ENCODE results near the gene GRB7. TPM values are rescaled to one million over a fixed set of nuclear protein-coding genes. Genes with fewer than 3 reads are reported as not detected.
"Not testable (repeated sequence)": the region's sequence is repeated elsewhere in the genome, so short reads cannot be mapped to it uniquely, and the experiment has no call there.

The GRB7 gene
- total RNA-seq, 1 donor from 2014 or later, result 25.7 TPM

DNA sequence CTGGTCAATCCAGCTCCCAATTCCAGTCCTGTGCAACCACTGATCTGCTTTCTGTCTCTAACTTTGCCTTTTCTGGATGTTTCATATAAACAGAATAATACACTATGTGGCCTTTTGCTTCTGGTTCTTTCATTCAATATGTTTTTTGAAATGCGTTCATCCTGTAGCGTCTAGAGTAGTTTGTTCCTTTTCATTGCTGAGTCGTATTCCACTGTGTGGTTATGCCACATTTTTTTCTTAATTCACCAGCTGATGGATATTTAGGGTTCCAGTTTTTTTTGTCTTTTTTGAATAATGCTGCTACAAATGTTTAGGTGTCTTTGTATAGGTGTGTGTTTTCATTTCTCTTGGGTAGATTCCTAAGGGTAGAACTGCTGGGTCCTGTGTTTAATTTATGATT is 5.2 kb upstream of the GRB7 start:
- DNase-seq (ENCODE audit: low read depth), result no peak

DNA sequence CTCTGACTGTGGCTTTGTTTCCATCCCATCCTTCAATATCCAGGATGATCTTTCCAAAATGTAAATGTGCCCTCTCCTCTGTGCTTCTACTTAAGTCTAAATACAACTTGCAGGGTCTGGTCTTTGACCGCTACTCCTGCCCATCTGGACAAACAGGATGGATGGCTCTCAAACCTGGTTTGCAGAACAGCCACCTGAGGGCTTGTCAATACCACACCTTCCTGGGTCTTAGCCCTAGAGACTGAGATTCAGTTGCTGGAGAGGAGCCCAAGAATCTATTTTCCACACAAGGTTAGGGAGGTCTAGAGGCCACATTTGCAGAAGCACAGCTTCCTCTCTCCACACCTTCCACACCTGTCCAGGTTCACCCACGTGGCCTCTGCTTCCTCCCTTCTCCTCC is 1.9 kb upstream of the GRB7 start:
- no peak for DNase-seq (ENCODE audit: low read depth)

DNA sequence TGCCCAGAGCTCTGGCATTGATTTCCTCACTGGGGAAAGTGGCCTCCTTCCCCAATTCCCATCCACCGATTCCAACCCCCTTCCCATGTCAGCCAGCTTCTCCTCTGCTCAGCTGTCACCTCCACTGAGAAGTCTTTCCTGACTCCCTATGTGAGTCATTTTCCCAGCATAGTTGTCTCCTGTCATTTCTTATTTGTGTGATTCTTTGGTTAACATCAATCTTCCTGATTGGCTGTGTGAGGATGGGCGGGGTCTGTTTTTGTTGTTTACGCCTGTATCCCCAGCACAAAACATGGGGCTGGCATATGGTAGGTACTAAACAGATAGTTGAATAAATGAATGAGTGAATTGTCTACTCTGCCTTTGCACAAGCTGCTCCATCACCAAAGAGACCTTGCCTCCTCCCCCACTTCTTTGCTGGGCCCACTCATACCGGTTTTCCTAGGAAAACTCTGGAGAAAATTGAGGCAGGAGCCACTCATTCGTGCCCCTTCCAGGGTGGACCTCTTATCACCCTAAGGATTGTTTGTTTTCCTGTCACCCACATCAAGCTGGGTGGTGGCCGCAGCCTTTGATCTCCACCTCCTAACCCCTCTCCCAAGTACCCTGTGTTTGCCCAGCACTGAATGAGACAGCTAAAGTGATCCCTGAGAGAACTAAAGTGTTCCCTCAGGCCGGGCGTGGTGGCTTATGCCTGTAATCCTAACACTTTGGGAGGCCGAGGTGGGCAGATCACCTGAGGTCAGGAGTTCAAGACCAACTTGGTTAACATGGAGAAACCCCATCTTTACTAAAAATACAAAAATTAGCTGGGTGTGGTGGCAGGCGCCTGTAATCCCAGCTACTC is 1.2 kb upstream of the GRB7 start:
- no peak for DNase-seq (ENCODE audit: low read depth)

DNA sequence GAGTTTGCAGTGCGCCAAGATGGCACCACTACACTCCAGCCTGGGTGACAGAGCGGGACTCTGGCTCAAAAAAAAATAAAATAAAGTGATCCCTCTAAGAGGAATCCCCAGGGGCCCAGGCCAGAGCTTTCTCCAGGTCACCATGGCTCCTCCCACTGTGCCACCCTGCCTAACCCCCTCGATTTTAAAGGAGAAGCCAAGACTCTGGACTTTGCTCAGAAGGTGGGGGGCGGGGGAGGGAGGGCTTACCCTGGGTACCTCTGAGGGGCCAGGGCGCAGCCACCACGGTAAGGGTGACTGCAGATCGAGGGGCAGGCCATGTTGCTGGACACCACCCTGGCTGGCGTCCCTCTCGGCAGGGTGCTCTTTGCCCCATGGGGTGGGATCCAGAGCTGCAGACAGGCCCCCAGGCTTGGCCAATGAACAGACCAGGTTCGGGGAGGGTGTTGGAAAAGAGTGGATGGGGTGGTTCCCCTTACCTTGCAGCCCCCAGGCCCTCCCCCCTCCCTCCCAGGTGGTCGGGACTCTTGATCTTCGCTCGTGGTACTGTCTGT is 455 bp upstream of the GRB7 start:
- no peak for DNase-seq (ENCODE audit: low read depth)

DNA sequence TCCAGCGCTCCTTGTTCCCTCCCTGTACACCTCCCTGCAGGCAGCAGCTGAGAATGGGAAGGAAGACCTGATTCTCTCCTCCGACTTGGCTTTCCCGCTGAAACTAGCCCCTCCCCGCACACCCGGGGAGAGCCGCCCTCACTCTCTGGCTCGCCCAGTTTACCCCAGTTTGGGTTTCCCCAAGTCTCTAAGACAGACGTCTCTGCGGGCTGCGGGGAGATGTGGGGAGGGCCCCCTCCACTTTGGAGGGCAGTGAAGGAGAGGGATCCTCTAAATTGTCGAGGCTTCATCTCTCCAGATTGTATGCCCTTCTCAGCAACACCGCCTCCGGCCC is 797 bp downstream of the GRB7 start:
- peak; percentile 46 for DNase-seq (ENCODE audit: low read depth)

DNA sequence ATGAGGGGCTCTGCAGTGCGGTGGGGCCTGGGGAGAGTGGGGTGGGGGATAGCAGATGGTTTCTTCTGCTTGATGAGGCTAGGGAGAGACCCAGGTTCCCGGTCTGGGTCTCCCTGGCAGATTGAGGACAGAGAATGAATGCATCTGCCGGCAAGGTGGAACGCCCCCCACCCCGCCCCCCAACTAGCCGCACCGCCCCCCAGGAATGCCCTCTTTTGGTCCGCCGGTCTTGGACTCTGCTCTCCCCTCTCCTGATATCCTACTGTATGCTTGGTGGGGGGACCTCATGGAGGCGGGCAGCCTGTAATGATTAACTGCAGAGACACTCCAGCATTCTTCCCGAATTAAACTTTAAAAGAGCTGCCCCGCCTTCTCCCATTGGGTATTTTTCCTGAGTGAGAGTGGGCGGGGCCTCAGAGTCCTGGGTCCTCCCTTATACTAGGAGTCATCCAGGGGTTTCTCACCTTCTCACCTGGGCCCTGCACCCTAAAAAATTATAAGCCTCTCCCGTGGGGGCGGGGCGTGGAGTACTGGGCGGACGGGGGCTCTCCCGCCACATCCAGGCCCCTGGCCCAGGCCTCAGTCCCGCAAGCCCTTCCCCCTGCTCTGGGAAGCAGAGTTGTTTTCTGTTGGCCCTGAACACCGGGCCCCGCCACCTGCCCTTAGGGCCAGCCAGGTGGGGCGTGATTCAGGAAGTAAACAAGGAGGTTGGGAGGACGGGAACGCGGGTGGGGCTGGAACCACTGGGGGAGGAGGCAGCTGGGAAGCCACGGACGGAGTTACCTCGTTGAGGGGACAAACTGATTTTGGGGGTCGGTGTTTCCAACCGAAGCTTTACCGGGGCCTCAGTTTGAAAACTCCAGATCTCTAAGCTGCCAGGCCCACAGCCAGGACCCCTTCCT is 1.5 kb downstream of the GRB7 start:
- peak; percentile 88 for DNase-seq (ENCODE audit: low read depth)

DNA sequence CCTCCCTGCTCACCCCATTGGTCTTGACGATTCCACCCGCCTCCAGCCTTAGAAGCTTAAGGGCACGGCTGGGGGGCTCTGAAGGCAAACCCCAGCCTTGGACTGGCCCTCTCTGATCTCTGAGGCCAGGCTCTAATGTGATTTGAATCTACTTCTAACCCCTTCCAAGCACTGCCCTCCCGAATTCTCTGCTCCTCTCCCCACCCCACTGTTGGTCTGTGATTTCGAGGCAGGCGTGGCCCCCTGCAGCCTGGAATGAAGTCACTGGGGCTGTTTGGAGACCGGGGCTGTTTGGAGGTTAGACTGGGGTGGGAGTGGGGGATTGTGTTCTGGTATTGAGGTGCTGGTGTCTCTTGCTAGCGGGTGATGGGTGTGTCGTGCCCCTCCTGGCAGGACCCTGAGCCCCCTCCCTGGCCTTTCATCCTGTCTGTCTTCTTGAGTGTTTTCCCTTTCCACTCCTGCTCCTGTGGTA is 2.2 kb downstream of the GRB7 start:
- peak; percentile 47 for DNase-seq (ENCODE audit: low read depth)

DNA sequence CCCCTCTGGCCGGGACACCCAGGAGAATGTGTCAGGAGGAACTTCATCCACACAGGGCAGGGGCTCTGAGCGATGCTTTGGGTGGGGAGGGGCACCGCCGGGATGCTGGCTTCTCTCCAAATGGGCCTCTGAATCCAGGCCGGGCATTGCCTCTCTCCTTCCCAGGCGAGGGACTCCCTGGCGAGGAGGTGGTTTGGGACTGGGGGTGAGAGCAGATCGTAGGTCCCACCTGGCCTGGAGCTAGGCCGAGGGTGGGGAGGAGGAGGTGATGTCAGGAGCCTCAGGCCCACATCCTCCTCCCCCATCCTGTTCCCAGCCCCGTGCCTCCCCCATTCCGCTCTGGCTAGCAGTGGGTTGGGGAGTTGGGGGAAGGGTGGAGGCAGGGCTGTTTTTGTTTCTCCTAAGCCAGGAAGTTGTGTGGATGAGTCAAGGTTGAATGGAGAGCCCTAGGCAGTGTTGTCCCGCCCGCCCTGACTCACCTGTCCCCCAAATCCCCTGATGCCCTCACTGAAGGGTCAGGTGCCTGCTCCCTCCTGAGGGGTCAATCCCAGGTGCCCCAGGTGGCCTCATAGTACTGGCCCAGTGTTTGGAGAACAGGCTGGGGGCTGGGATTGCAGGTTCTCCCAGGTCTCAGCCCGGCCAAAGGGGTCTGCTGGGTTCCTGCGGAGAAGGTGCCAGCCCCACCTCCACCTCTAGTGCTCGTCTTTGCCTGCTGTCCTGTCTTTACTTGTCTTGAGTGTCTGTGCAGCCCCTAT is 2.8 kb downstream of the GRB7 start:
- DNase-seq (ENCODE audit: low read depth), result peak; percentile 91

DNA sequence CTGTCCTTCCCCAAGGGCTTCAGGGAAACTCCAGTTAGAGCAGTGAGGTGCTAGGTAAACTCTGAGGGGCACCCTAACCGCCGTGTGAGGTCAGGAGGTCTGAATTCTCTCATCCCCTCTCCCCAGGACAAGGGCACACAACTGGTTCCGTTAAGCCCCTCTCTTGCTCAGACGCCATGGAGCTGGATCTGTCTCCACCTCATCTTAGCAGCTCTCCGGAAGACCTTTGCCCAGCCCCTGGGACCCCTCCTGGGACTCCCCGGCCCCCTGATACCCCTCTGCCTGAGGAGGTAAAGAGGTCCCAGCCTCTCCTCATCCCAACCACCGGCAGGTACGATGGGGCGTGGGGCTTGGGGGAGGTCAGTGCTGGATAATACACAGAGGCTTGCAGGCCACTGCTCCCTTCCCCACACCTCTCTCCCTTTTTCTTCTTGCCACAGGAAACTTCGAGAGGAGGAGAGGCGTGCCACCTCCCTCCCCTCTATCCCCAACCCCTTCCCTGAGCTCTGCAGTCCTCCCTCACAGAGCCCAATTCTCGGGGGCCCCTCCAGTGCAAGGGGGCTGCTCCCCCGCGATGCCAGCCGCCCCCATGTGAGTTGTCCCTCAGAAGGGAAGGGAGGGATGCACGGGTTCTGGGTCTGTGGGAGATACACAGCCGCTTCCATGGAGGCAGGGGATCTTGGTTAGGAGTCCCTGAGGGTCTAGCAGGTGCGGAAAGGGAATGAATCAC is 4.6 kb downstream of the GRB7 start:
- DNase-seq (ENCODE audit: low read depth), result no peak

DNA sequence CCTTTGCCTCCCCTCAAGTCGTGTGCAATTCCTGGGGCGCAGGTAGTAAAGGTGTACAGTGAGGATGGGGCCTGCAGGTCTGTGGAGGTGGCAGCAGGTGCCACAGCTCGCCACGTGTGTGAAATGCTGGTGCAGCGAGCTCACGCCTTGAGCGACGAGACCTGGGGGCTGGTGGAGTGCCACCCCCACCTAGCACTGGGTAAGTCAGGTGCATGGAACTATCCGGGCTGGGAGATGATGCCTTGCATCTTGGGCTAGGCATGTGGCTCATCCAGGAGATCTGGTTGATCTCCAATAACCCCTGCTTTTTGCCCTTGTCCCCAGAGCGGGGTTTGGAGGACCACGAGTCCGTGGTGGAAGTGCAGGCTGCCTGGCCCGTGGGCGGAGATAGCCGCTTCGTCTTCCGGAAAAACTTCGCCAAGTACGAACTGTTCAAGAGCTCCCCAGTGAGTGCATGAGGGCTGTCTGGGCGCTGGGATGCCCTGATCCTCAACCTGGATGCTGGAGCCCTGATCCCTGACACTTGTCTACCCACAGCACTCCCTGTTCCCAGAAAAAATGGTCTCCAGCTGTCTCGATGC is 5.2 kb downstream of the GRB7 start:
- no peak for DNase-seq (ENCODE audit: low read depth)

DNA sequence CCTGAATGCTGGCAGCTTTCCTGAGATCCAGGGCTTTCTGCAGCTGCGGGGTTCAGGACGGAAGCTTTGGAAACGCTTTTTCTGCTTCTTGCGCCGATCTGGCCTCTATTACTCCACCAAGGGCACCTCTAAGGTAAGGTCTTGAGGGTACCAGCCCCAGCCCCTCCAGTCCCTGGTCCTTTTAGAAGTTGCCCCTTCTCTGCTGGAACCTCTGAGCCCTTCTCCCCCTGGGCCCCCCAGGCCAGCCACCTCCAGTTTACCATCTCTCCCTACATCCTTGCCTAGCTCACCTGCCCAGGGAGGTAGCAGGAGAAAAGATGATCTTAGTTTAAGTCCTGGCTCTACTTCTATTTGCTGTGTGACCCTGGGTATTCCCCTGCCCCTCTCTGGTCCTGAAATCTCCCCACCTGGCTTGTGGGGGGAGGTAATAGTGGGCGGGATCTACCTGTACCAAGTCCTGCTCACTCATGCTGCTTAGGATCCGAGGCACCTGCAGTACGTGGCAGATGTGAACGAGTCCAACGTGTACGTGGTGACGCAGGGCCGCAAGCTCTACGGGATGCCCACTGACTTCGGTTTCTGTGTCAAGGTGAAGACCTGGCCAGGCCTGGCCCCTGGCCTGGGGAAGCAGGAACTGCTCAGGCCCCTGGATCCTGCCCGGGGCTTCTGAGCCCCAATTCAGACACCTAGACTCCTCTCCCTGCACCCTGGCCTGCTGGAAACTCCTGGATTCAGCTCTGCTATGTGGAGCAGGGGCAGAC is 6.5 kb downstream of the GRB7 start:
- DNase-seq (ENCODE audit: low read depth), result no peak

DNA sequence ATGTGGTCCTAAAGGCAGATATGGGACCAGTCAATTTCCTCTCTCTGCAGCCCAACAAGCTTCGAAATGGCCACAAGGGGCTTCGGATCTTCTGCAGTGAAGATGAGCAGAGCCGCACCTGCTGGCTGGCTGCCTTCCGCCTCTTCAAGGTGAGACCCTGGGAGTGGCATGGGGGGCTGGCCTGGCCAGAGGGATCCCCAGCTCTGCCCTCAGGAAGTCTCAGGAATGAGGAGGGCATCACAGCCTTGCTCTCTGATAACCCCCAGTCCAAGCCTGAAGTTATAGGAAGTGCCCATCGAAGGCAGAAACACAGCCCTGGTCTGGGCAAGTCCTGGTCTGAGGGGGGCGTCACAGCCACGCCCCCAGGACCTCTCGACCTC is 7.1 kb downstream of the GRB7 start:
- no peak for DNase-seq (ENCODE audit: low read depth)

DNA sequence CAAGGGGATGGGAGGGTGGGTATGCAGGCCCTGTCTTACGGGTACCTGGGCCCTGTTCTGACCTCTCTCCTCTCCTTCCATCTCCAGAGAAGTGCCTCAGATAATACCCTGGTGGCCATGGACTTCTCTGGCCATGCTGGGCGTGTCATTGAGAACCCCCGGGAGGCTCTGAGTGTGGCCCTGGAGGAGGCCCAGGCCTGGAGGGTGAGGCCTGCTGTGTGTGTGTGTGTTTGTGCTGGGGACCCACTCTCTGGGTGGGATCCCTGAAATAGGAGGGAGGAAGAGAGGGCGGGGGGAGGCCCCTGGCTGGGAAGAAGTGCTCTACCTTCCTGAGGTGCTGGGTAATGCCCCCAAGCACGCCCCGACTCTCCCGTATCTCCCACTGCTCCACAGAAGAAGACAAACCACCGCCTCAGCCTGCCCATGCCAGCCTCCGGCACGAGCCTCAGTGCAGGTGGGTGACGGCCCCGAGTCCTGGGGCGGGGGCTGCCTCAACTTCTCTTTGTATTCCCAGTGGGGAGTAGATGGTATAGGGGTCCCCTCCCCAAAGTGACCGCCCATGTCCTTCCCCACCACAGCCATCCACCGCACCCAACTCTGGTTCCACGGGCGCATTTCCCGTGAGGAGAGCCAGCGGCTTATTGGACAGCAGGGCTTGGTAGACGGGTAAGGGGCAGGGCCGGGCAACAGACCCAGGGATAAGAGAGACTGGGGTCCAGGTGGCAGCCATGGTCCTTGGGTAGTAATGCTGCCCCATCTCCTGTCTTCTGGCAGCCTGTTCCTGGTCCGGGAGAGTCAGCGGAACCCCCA is 7.8 kb downstream of the GRB7 start:
- no peak for DNase-seq (ENCODE audit: low read depth)

DNA sequence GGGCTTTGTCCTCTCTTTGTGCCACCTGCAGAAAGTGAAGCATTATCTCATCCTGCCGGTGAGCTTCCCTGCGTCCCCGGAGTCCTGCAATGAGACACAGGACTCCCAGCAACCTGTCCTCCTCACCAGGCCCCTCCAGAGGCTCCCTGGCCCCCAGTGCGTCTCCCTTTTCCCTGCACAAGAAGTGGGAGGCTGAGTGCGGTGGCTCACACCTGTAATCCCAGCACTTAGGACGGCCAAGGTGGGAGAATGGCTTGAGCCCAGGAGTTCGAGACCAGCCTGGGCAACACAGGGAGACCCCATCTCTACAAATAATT is 8.4 kb downstream of the GRB7 start:
- DNase-seq (ENCODE audit: low read depth), result no peak

DNA sequence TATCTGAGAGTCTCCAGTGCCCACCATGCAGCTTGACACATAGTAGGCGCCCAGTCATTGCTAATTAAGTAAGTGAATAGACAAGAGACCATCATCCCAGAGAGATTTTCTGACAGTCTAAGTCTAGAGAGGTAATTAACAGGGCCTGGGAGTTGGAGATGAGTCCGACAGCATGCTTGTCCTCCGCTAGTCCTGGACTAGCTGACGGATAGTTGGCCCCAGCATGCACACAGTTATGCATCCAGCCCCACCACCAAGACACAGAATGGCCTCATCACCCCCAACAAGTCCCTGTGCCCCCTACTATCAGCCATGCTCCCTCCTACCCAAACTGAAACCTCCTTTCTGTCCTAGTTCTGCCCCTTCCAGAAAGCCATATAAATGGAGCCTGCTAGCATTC is 10.0 kb downstream of the GRB7 start:
- no peak for DNase-seq (ENCODE audit: low read depth)

DNA sequence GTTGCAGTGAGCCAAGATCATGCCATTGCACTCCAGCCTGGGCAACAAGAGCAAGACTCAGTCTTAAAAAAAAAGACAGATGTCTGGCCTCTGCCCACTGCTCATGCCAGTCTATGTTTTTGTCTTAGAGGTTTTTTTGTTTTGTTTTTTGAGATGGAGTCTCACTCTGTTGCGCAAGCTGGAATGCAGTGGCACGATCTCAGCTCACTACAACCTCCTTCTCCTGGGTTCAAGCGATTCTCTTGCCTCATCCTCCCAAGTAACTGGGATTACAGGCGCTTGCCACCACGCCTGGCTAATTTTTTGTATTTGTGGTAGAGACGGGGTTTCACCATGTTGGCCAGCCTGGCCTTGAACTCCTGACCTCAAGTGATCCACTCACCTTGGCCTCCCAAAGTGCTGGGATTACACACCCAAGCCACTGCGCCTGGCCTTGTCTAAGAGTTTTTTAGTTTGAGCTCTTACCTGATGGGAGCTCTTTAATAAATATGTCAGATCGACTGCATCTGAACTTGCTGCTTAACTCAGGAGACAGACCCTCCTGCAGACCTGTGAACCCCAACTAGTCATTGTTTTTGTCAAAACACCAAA is 10.8 kb downstream of the GRB7 start:
- DNase-seq (ENCODE audit: low read depth), result not testable (repeated sequence)

DNA sequence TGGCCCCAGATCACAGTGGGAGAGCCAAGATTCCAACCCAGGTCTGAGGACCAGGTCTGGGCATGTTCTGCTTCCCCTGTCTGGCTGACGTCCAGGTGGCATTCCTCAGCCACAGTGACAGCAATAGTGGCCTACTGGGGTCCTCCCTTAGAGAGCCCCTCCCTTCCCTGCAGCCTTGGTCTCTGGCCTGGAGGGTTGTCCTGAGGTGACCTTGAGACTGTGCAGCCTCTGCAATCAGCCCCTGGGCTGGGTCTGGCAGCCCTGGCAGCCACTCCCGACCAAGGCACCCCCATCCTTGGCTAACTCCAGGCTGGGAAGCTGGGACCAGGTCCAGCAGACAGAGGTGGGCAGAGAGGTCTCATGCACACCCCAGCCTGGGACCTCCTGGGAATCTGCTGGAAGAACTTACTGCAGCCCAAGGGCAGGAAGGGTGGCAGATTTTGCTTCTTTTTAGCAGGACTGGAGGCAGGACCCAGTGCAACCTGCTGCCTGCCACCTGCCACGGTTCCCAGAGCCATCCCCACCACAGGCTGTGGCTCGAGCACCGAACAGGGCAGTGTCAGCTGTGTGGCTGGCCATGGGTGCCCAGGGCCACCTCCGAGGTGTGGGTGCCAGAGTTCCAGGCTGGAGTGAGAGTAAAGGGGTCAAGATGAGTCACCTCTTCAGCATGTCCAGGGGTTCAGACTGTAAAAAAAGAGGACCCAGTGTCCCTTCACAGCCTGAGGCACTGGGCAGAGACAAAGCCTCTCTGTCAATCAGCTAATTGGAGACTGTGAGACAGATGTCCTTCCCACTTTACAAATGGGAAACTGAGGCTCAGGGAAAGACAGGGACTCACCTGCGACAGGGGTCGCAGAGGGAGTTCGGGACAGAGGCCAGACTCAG is 12.6 kb downstream of the GRB7 start:
- no peak for DNase-seq (ENCODE audit: low read depth)

DNA sequence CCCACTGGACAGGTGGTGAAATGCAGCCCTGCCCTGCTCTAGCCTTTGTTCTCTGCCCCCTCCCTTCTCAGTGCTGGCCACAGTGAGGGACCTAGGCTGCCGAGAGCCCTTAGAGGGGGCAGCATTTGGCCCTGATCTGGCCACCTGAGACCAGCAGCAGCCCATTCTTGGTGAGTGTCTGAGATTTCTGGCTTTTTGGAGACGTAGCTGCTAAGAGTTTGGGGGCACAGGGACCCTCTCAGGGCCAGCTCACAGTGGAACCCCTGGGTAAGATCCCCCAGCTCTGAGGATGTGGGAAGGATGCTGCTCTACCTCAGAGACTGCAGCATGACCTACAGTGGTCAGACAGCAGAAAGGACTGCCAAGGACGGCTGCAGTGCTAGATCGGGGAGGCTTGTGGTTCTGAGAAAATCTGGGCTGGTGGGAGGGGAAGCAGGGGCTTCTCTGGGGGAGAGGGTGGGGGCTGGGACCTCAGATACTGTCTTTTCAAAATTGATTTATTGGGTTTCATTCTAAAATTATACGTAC is 13.3 kb downstream of the GRB7 start:
- no peak for DNase-seq (ENCODE audit: low read depth)
